Measurements from ENCODE around the gene CAPN9. TPM values are rescaled to one million over a fixed set of nuclear protein-coding genes. Genes with fewer than 3 reads are reported as not detected.

The CAPN9 gene
- total RNA-seq, 6 experiments from 2014 or later: not detected

GRCh38 chr1:230800891-230801840 lies 54.0 kb downstream of the CAPN9 start:
- TF ChIP-seq CTCF (IDR thresholded peaks at IDR 0.05): no peak
- Mint-ChIP-seq H3K4me1 (ENCODE audit: low read depth) (peaks cover 4% of the 10 kb centered on the region; the same call in 1 of the 2 replicates), H3K9me3 (no peaks in the 10 kb centered on the region), H3K36me3 (ENCODE audit: low read depth) (no peaks in the 10 kb centered on the region), H3K27me3 (ENCODE audit: insufficient read depth) (peaks cover 6% of the 10 kb centered on the region), H3K4me3 (no peak overlapping the region), H3K27ac (no peak overlapping the region)
- no peak for DNase-seq

DNA sequence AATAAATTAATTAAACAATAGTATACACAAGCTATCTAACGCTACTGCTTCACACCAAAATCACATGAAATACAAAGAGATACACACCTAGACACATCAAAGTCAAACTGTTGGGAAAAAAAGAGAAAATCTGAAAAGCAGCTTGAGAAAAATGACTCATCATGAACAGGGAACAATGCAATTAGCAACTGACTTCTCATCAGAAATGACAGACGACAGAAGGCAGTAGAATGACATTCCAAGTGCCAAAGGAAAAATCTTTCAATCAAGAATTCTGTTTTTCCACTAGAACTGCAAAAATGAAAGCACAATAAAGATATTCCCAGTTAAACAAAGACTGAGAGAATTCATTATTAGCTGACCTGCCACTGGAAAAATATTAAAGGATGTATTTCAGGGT lies 57.2 kb downstream of the CAPN9 start:
- no peak for TF ChIP-seq CTCF (IDR thresholded peaks at IDR 0.05)
- Mint-ChIP-seq H3K4me3 (no peak overlapping the region), H3K9me3 (no peaks in the 10 kb centered on the region), H3K4me1 (ENCODE audit: low read depth) (peaks cover 15% of the 10 kb centered on the region), H3K36me3 (ENCODE audit: low read depth) (no peaks in the 10 kb centered on the region), H3K27ac (no peak overlapping the region), H3K27me3 (ENCODE audit: insufficient read depth) (peaks cover 6% of the 10 kb centered on the region)
- DNase-seq: no peak

- no peaks in the 10 kb centered on the region; the same call in 1 of the 2 replicates for H3K27me3 Mint-ChIP-seq (ENCODE audit: insufficient read depth)
- no peak for DNase-seq
- no peak for TF ChIP-seq CTCF (IDR thresholded peaks at IDR 0.05)
- no peak overlapping the region for H3K4me3 Mint-ChIP-seq
- H3K4me1 Mint-ChIP-seq (ENCODE audit: low read depth): peaks cover 15% of the 10 kb centered on the region
- H3K9me3 Mint-ChIP-seq: no peaks in the 10 kb centered on the region
- H3K27ac Mint-ChIP-seq: no peak overlapping the region
- H3K36me3 Mint-ChIP-seq (ENCODE audit: low read depth): no peaks in the 10 kb centered on the region
Measured at GRCh38 chr1:230806552-230806951, 59.4 kb downstream of the CAPN9 start.

DNA sequence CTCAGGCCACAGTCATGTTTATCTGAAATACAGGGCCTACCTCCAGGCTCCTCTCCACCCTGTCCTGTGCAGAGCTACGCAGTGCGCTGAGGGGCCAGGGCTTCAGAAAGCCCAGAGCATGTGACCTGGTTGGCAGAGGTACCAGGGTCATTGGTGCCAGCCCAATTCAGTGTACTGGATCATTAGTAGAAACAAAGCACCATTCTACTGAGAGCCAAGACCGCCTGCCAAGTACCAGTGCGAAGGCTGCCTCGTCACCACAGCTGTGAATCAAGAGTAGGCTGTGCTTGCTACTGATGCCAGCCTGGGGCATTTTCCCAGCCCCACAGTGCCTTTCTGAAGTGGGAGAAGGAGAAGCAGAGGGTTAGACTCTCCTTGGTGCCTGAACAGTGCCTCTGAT lies 59.8 kb downstream of the CAPN9 start:
- no peaks in the 10 kb centered on the region for H3K27me3 Mint-ChIP-seq (ENCODE audit: insufficient read depth)
- TF ChIP-seq CTCF (IDR thresholded peaks at IDR 0.05): no peak
- no peak overlapping the region for H3K4me3 Mint-ChIP-seq
- H3K27ac Mint-ChIP-seq: no peak overlapping the region
- no peaks in the 10 kb centered on the region for H3K9me3 Mint-ChIP-seq
- no peak for DNase-seq
- peaks cover 15% of the 10 kb centered on the region for H3K4me1 Mint-ChIP-seq (ENCODE audit: low read depth)
- no peaks in the 10 kb centered on the region for H3K36me3 Mint-ChIP-seq (ENCODE audit: low read depth)

DNA sequence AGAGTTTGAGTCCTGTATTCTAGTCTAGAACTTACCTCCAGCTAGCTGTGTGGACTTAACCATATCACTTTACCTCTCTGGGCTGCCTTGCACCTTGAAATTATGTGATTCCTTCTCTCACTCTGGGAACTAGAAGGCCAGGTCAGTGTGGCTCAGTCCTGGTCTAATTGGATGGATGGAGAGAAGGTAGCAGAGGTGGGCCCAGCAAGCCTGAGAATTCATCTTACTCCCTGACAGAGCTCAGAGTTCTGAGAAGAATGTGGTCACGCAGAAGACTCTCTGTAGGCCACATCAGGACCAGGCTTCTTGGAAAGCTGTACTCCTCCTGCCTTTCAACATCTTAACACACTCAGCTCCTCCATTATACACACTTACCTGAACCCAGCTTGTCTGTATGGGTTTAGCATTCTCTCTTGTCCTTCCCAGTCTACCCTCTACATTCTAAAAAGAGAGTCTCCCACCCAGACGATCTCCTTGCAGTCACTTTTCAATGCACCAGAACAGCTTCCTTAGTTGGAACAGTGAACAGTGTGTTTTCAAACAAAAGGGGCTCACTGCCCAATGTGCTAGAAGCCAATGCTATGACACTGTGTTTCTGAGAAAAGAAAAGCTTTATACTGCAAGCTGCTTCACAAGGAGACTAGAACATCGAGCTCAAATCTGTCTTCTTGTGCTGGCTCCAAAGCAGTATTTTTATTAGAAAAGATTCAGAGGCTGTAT lies 60.5 kb downstream of the CAPN9 start:
- Mint-ChIP-seq H3K9me3 (peaks cover 6% of the 10 kb centered on the region), H3K27me3 (ENCODE audit: insufficient read depth) (no peaks in the 10 kb centered on the region)

More for the DNA sequence above, 60.5 kb downstream of the CAPN9 start:
- no peak overlapping the region for H3K4me3 Mint-ChIP-seq
- DNase-seq: no peak
- H3K36me3 Mint-ChIP-seq (ENCODE audit: low read depth): peaks cover 6% of the 10 kb centered on the region
- H3K4me1 Mint-ChIP-seq (ENCODE audit: low read depth): peaks cover 15% of the 10 kb centered on the region
- no peak for TF ChIP-seq CTCF (IDR thresholded peaks at IDR 0.05)
- H3K27ac Mint-ChIP-seq: no peak overlapping the region

All from HFFc6 (cell line).